AG09319 (cell line): ENCODE data around the gene MEGF11.

Experiments used
- DNase-seq: peaks from one replicate; pipeline ENCODE4 v3.0.0-alpha.2; 2010; ENCODE audit warnings: low read depth; ENCODE audit errors: extremely low read depth
- CTCF ChIP-seq: IDR thresholded peaks from 2 replicates; pipeline ENCODE4 v1.5.1; 2011; ENCODE audit warnings: low read depth, mild to moderate bottlenecking, inconsistent platforms, low read length, moderate library complexity

MEGF11 gene

GRCh38 chr15:65916664-65917406, 336.7 kb downstream of the MEGF11 start:
- peak; percentile 35 for DNase-seq
- peak; percentile 87 for TF ChIP-seq CTCF

GRCh38 chr15:65916041-65916663, 337.4 kb downstream of the MEGF11 start:
- no peak for DNase-seq
- TF ChIP-seq CTCF = no peak

GRCh38 chr15:65914981-65915925, 338.3 kb downstream of the MEGF11 start:
- DNase-seq = no peak
- no peak for TF ChIP-seq CTCF

- TF ChIP-seq CTCF = no peak
- DNase-seq = no peak
These were observed 339.2 kb downstream of the MEGF11 start for GRCh38 chr15:65914386-65914785.

- no peak for DNase-seq
- TF ChIP-seq CTCF = no peak
These were observed 339.8 kb downstream of the MEGF11 start for GRCh38 chr15:65913631-65914199.

GRCh38 chr15:65912235-65912634, 341.3 kb downstream of the MEGF11 start:
- TF ChIP-seq CTCF = no peak
- no peak for DNase-seq
